GM19328 (cell line): ENCODE data around the gene FAXC.
"Not testable (repeated sequence)": the region's sequence is repeated elsewhere in the genome, so short reads cannot be mapped to it uniquely, and the experiment has no call there.

Experiments
- ATAC-seq: cut with Tn5 transposase; IDR thresholded peaks from one replicate; pipeline ENCODE4 v1.9.1; 2021; ENCODE audit warnings: mild to moderate bottlenecking, moderate library complexity; ENCODE audit not compliant: unreplicated experiment

The FAXC gene

GRCh38 chr6:99344289-99344688 lies 5.2 kb downstream of the FAXC start:
- no peak for ATAC-seq

- no peak for ATAC-seq
These were observed 7.5 kb downstream of the FAXC start for GRCh38 chr6:99341862-99342455.

DNA sequence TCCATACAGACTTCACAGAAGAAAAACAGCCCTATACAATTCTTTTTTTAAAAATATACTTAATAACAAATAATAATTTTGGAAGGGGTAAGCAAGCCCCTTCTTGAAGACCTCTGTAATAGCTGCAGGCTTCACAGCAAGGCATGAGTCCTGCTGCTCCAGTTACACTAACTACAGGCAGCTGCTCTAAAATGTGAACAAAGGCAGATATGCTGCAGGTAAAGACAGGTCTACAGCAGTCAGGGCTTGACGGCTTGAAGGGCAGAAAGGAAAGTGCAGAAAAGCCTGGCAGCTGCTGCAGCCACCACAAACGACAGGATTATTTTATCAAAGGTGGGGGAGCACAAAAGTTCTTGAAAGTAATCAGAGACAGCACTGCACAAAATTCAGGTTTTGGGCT lies 11.3 kb downstream of the FAXC start:
- no peak for ATAC-seq

- ATAC-seq = not testable (repeated sequence)
These were observed 14.2 kb downstream of the FAXC start for GRCh38 chr6:99335298-99335697.

- ATAC-seq = no peak
These were observed 14.8 kb downstream of the FAXC start for GRCh38 chr6:99334526-99335127.

GRCh38 chr6:99333068-99333467 lies 16.4 kb downstream of the FAXC start:
- peak; percentile 84 for ATAC-seq

DNA sequence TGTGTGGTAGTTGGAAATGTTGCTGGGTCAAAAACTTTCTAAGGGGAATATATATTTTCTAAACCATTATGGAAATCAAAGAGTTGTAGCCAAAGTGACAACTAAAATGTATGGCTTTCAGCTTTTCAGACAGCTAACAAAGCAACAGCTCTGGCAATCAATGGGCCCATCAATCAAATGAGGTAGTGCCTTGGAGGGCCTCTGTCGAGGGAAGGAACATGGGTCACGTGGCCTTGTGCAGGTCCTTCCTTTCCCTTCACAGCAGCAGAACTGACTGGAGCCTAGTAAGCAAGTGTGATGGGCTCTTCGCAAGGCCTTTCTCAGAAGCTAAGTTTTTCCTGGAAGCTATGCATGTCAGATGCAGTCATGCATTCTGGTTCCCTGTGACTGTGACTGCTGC lies 17.9 kb downstream of the FAXC start:
- no peak for ATAC-seq

DNA sequence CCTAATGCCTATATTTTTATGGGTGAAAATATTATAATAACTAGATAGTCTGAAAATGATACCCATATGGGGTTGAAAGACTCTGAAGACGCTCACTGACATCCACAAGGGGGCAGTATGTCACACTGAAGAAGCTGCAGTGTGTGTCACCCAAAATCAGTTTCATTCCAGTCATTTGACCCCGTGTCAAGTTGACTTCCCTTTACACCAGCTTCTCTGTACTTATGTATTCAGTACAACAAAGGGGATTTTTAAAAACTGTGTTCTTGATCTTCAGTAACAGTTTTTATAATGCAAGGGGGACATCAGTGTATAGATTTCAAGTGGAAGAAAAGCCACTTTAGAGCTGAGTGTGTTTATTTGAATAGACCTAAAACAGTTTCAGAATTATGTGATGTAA lies 19.3 kb downstream of the FAXC start:
- peak; percentile 59 for ATAC-seq

DNA sequence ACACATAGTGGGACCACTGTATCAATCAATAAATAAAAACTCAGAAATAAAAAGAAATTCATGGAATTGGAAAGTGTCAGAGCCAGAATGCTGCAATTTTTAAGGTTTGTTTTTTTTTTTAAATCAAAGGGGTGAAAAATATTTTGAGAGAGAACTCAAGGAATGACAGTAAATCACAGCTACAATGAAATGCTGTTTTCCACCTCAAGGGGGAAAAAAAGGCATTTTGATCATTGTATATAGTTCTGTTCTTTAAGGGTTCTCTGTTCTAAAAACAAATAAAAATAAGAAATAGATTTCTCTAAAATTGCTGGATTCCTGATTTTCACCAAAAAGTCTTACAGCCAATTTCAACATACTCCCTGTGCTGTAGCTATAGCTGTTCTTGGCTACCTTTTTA lies 24.5 kb downstream of the FAXC start:
- no peak for ATAC-seq

- no peak for ATAC-seq
These were observed 30.9 kb downstream of the FAXC start for GRCh38 chr6:99318566-99318965.

GRCh38 chr6:99312354-99312753 lies 37.1 kb downstream of the FAXC start:
- no peak for ATAC-seq

- ATAC-seq = no peak
These were observed 38.9 kb downstream of the FAXC start for GRCh38 chr6:99310553-99310952.

DNA sequence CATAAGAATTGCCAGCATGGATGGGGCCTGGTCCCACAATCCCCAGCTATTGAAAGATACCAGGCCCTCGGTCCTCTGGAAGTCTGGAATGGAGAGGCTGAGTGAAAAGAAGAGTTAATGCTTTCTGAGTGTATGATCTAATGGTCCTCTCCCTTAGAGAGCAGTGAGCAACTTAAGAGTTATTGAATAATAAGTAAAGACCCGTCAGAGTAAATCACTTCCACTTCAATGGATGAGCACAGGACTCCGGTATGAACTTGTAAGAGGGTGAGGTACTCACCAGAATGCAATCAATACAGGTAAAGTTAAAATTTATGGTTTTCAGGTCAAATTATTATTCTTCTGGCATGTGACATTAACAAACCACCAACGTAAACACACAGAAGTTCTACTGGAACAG lies 39.9 kb downstream of the FAXC start:
- no peak for ATAC-seq

- no peak for ATAC-seq
These were observed 40.7 kb downstream of the FAXC start for GRCh38 chr6:99308788-99309187.

GRCh38 chr6:99307295-99307907 lies 42.1 kb downstream of the FAXC start:
- ATAC-seq = no peak

DNA sequence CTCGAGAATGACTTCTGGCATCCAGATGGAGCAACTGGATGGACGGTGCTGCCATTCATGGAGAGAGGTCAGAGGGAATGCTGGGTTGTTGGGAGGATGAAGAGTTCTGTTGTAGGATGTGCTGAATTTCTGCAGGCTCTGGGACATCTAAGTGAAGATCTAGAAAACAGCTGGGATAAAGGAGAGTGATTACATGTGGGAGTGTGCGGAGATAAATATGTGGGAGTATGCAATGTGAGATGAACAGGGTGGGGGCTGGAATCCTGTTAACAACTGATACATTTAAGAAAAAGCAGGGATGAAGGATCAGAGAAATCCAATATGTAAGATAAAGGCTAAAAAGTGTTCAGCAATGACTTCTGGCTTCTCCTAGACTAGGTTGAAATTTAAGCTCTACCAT lies 43.1 kb downstream of the FAXC start:
- no peak for ATAC-seq

DNA sequence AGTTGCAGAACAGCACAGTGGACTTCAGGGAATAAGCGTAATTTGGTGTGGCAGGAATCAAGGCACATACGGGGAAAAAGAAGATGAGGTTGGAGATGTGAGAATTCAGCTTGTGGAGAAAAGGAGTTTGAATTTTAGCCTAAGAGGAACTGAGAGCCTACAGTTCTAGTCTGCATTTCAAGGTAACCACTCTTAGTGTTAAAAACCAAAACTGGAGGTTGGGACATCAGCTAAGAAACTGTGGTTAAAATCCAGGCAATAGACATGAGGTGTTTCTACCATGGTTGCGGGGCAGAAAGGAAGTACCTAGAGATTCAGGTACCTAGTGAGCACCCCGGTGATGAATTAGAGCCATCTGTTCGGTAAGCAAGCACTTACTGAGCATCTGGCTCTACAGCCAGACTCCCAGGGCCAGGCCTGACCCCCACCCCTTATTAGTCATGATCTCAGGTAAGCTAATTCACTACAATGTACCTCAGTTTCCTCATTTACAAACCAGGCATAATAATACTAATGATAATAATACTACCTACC lies 44.4 kb downstream of the FAXC start:
- ATAC-seq = peak; percentile 50

- no peak for ATAC-seq
These were observed 52.1 kb downstream of the FAXC start for GRCh38 chr6:99297415-99297814.

- no peak for ATAC-seq
These were observed 52.5 kb downstream of the FAXC start for GRCh38 chr6:99297006-99297405.

- ATAC-seq = no peak
These were observed 53.2 kb downstream of the FAXC start for GRCh38 chr6:99296261-99296660.

- no peak for ATAC-seq
These were observed 54.2 kb downstream of the FAXC start for GRCh38 chr6:99295276-99295675.

GRCh38 chr6:99294786-99295185 lies 54.7 kb downstream of the FAXC start:
- ATAC-seq = no peak
